ENCODE results near the gene NAV2.
A peak's percentile ranks its signal among the peaks of the same experiment; 100 is the strongest.

NAV2 gene

GRCh38 chr11:19696073-19696472 is 16.6 kb upstream of the NAV2 start:
- no peak overlapping the region for H3K4me3 ChIP-seq
- H3K4me1 ChIP-seq = no peaks in the 10 kb centered on the region
- peaks cover 4% of the 10 kb centered on the region; the same call in 1 of the 2 replicates for H3K27me3 ChIP-seq (ENCODE audit: low read depth)
- DNase-seq (ENCODE audit: low spot score in 2 of 2) = no peak
- no peaks in the 10 kb centered on the region for H3K9me3 ChIP-seq
- in situ Hi-C loops (cut with MboI; ENCODE audit: low sequenced_read_pairs) = no loop called here
- no peaks in the 10 kb centered on the region for H3K36me3 ChIP-seq (replicated peaks)

GRCh38 chr11:19696904-19697303 is 15.7 kb upstream of the NAV2 start:
- no peak overlapping the region for H3K4me3 ChIP-seq
- in situ Hi-C loops (cut with MboI; ENCODE audit: low sequenced_read_pairs) = no loop called here
- H3K27me3 ChIP-seq (ENCODE audit: low read depth) = peaks cover 4% of the 10 kb centered on the region; the same call in 1 of the 2 replicates
- H3K4me1 ChIP-seq = no peaks in the 10 kb centered on the region
- H3K36me3 ChIP-seq (replicated peaks) = no peaks in the 10 kb centered on the region
- H3K9me3 ChIP-seq = no peaks in the 10 kb centered on the region
- DNase-seq (ENCODE audit: low spot score in 2 of 2) = no peak

- in situ Hi-C loops (cut with MboI; ENCODE audit: low sequenced_read_pairs) = no loop called here
- H3K4me1 ChIP-seq = no peaks in the 10 kb centered on the region
- no peak overlapping the region for H3K4me3 ChIP-seq
- no peaks in the 10 kb centered on the region for H3K36me3 ChIP-seq (replicated peaks)
- peaks cover 4% of the 10 kb centered on the region; the same call in 1 of the 2 replicates for H3K27me3 ChIP-seq (ENCODE audit: low read depth)
- no peak for DNase-seq (ENCODE audit: low spot score in 2 of 2)
- no peaks in the 10 kb centered on the region for H3K9me3 ChIP-seq
Measured at GRCh38 chr11:19697721-19698121, 14.9 kb upstream of the NAV2 start.

DNA sequence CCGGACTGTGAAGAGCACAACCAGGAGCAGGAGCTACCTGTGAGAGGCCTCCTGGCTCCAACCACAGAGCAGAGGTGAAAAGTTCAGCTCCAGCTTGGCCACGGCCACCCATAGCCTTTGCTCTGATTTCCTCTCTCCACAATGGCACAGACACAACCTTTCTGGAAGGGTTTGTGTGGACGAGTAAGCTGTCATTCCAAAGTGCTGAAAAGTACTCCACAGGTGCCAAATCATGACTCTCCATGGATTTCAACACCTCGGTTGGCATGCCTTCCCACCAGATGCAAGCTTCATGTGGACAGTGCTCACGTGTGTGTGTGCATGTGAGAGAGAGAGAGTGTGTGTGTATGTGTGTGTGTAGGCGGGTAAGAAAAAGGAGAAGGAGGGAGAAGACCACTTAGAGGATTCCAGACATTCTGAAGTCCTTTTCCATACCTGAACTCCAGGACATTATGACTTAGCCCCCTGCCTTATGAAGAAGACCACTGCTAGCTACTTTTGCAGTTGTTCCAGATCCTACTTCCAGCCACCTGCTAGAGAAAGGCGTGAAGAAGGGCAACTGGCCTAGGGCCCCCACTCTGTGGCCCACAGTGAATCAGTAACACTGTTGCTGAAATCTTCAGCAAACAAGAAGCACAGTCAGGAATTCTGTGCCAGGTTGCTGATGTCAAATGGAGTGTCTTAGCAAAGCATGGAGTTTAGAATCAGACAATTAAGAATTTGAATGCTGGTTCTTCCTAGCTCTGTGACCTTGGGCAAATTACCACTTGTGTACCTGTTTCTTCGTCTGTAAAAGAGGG is 13.9 kb upstream of the NAV2 start:
- no peak overlapping the region for H3K4me3 ChIP-seq
- no peaks in the 10 kb centered on the region for H3K4me1 ChIP-seq
- no peak for DNase-seq (ENCODE audit: low spot score in 2 of 2)
- in situ Hi-C loops (cut with MboI; ENCODE audit: low sequenced_read_pairs) = no loop called here
- peaks cover 4% of the 10 kb centered on the region; the same call in 1 of the 2 replicates for H3K27me3 ChIP-seq (ENCODE audit: low read depth)
- no peaks in the 10 kb centered on the region for H3K9me3 ChIP-seq
- no peaks in the 10 kb centered on the region for H3K36me3 ChIP-seq (replicated peaks)

- Histone ChIP-seq H3K4me1 (no peaks in the 10 kb centered on the region), H3K36me3 (replicated peaks) (no peaks in the 10 kb centered on the region), H3K4me3 (no peak overlapping the region), H3K9me3 (no peaks in the 10 kb centered on the region), H3K27me3 (ENCODE audit: low read depth) (peaks cover 4% of the 10 kb centered on the region; the same call in 1 of the 2 replicates)
- in situ Hi-C loops (cut with MboI; ENCODE audit: low sequenced_read_pairs) = no loop called here
- DNase-seq (ENCODE audit: low spot score in 2 of 2) = no peak
Measured at GRCh38 chr11:19701421-19701820, 11.2 kb upstream of the NAV2 start.

DNA sequence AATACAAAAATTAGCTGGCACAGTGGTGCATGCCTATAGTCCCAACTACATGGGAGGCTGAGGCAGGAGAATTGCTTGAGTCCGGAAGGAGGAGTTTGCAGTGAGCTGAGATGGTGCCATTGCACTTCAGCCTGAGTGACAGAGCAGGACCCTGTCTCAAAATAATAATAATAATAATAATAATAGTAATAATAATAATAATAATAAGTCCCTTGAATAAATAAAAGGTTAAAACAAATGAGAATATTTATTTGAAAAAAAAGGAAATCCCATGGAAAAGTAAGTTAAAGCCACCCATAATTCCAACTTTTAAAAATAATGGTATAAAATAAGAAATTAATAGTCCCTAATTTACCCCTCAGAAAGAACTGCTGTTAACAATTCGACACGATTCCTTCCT is 10.0 kb upstream of the NAV2 start:
- DNase-seq (ENCODE audit: low spot score in 2 of 2) = no peak
- no peak overlapping the region for H3K4me3 ChIP-seq
- no peaks in the 10 kb centered on the region for H3K4me1 ChIP-seq
- H3K27me3 ChIP-seq (ENCODE audit: low read depth) = peaks cover 4% of the 10 kb centered on the region; the same call in 1 of the 2 replicates
- in situ Hi-C loops (cut with MboI; ENCODE audit: low sequenced_read_pairs) = no loop called here
- no peaks in the 10 kb centered on the region for H3K9me3 ChIP-seq
- no peaks in the 10 kb centered on the region for H3K36me3 ChIP-seq (replicated peaks)

GRCh38 chr11:19703211-19703610 is 9.4 kb upstream of the NAV2 start:
- Histone ChIP-seq H3K4me1 (no peaks in the 10 kb centered on the region), H3K9me3 (no peaks in the 10 kb centered on the region), H3K27me3 (ENCODE audit: low read depth) (peaks cover 4% of the 10 kb centered on the region; the same call in 1 of the 2 replicates), H3K4me3 (no peak overlapping the region), H3K36me3 (replicated peaks) (no peaks in the 10 kb centered on the region)
- in situ Hi-C loops (cut with MboI; ENCODE audit: low sequenced_read_pairs) = no loop called here
- no peak for DNase-seq (ENCODE audit: low spot score in 2 of 2)

DNA sequence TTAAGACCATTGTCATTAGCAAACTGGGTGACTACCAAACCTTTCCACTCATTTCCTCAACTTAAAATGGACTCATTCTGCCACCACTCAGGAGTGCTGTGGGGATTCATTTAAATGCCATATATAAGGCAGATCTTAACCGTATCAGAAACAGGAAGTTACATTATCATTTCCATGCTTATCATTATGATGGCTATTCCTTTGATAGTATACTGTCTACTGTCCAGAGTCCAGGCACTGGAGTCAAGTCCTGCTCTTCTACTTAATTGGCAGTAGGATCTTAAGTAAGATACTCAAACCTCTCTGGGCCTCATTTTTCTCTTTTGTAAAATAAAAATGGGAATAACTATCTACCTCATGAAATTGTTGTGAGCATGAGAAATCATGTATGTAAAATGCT is 8.4 kb upstream of the NAV2 start:
- DNase-seq (ENCODE audit: low spot score in 2 of 2) = no peak
- in situ Hi-C loops (cut with MboI; ENCODE audit: low sequenced_read_pairs) = no loop called here
- no peaks in the 10 kb centered on the region for H3K4me1 ChIP-seq
- H3K4me3 ChIP-seq = no peak overlapping the region
- H3K9me3 ChIP-seq = no peaks in the 10 kb centered on the region
- no peaks in the 10 kb centered on the region for H3K36me3 ChIP-seq (replicated peaks)
- peaks cover 4% of the 10 kb centered on the region; the same call in 1 of the 2 replicates for H3K27me3 ChIP-seq (ENCODE audit: low read depth)

DNA sequence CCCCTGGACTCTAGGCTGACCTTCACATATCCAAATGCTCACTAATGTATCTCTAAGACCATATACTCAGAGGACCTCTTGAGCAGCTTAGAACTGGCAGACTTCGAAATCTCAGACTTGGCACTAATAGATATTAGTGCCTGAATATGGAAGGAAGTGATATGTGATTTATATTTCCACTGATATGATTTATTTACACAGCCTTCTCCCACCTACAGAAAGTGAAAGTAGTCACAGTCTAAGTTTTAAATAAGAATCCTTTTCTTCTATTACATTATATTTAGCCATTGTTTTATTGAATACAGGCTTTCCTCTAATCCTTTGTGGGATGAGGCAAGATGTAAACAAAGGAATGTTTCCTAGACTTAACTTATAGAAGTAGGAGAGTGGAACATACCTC is 6.7 kb upstream of the NAV2 start:
- Histone ChIP-seq H3K4me1 (no peaks in the 10 kb centered on the region), H3K36me3 (replicated peaks) (no peaks in the 10 kb centered on the region), H3K27me3 (ENCODE audit: low read depth) (no peaks in the 10 kb centered on the region), H3K4me3 (no peak overlapping the region), H3K9me3 (no peaks in the 10 kb centered on the region)
- in situ Hi-C loops (cut with MboI; ENCODE audit: low sequenced_read_pairs) = no loop called here
- no peak for DNase-seq (ENCODE audit: low spot score in 2 of 2)

- Histone ChIP-seq H3K4me1 (peaks cover 8% of the 10 kb centered on the region), H3K9me3 (no peaks in the 10 kb centered on the region), H3K27me3 (ENCODE audit: low read depth) (peaks cover 28% of the 10 kb centered on the region), H3K4me3 (peak overlapping the region; percentile 36), H3K36me3 (replicated peaks) (no peaks in the 10 kb centered on the region)
- in situ Hi-C loops (cut with MboI; ENCODE audit: low sequenced_read_pairs) = no loop called here
- no peak for DNase-seq (ENCODE audit: low spot score in 2 of 2)
Measured at GRCh38 chr11:19711911-19712280, 741 bp upstream of the NAV2 start.

DNA sequence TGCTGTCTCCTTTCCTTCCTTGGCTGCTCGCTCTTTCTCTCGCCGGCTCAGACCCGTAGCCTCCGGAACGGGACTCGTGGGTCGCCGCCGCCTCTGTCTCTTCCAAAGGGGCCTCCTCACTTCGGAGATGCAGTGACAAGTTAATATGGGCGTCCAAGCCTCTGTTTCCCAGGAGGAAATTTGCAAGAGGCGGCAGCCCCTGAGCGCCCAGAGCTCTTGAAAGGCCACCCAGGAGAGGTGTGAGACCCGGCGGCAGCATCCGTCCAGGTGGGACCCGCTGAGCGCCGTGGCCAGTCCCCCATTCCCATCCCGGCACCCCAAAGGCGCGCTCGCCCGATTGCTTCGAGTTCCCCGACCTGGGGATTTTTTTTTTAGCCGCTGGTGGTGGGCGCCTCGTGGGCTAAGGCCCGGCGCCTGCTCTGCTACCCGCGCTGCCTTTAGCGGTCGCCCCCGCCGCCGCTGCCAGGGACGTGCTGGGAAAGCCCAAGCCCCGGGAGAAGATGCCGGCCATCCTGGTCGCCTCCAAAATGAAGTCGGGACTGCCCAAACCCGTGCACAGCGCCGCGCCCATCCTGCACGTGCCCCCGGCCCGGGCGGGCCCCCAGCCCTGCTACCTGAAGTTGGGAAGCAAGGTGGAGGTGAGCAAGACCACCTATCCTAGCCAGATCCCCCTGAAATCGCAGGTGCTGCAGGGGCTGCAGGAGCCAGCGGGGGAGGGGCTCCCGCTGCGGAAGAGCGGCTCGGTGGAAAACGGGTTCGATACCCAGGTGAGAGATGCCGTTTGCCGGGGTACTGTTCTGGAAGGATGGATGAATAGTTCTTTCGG is 772 bp downstream of the NAV2 start:
- Histone ChIP-seq H3K4me3 (peak overlapping the region; percentile 32), H3K9me3 (no peaks in the 10 kb centered on the region), H3K4me1 (peaks cover 8% of the 10 kb centered on the region), H3K36me3 (replicated peaks) (no peaks in the 10 kb centered on the region), H3K27me3 (ENCODE audit: low read depth) (peaks cover 28% of the 10 kb centered on the region)
- in situ Hi-C loops (cut with MboI; ENCODE audit: low sequenced_read_pairs) = no loop called here
- peak in 1 of 2 experiments; percentile 20 for DNase-seq (ENCODE audit: low spot score in 2 of 2)

- Histone ChIP-seq H3K4me3 (no peak overlapping the region), H3K9me3 (no peaks in the 10 kb centered on the region), H3K36me3 (replicated peaks) (no peaks in the 10 kb centered on the region), H3K4me1 (peaks cover 8% of the 10 kb centered on the region), H3K27me3 (ENCODE audit: low read depth) (peaks cover 28% of the 10 kb centered on the region)
- no peak for DNase-seq (ENCODE audit: low spot score in 2 of 2)
- in situ Hi-C loops (cut with MboI; ENCODE audit: low sequenced_read_pairs) = no loop called here
Measured at GRCh38 chr11:19714022-19714386, 1.4 kb downstream of the NAV2 start.

GRCh38 chr11:19714387-19715363 is 2.0 kb downstream of the NAV2 start:
- Histone ChIP-seq H3K9me3 (no peaks in the 10 kb centered on the region), H3K4me3 (no peak overlapping the region), H3K4me1 (peaks cover 8% of the 10 kb centered on the region), H3K36me3 (replicated peaks) (no peaks in the 10 kb centered on the region), H3K27me3 (ENCODE audit: low read depth) (peaks cover 28% of the 10 kb centered on the region)
- in situ Hi-C loops (cut with MboI; ENCODE audit: low sequenced_read_pairs) = no loop called here
- DNase-seq (ENCODE audit: low spot score in 2 of 2) = no peak
